ENCODE results near the gene FAM107B.

- TF ChIP-seq POLR2A (IDR thresholded peaks at IDR 0.05) (no peak), CTCF (IDR thresholded peaks at IDR 0.05) (no peak)
Measured at GRCh38 chr10:14513123-14513522, 261.6 kb downstream of the FAM107B start.

All from heart left ventricle (tissue), 13 donors.